Measurements from ENCODE around the gene ACSBG1.

The ACSBG1 gene

GRCh38 chr15:78266229-78266628 lies 31.9 kb upstream of the ACSBG1 start:
- Histone ChIP-seq H3K9me3 (ENCODE audit: control insufficient read depth, low read length) (no peaks in the 10 kb centered on the region), H2AK5ac (ENCODE audit: low read length, severe bottlenecking) (no peak overlapping the region), H3K9ac (ENCODE audit: low read length) (no peak overlapping the region)

DNA sequence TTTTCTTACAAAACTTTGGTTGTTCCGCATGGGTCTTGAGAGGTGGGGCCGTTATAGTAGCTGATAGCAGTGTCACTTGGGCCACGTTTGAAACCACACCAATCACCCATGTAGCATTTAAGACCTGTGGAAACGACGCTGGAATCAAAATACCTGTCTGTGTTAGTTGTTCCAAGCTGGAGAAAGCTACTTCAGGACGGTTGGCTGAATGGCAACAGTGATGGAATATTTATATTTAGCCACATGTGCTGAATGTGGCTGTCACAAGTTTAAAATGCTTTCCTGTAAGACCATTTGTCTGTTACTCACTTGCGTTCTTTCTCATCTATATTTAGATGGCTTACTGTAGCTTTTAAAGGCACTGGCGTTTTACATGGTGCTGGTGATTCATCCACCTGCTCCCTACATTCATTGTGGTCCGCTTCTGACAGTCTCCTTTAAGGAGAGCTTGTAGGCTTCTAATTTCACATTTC lies 31.4 kb upstream of the ACSBG1 start:
- Histone ChIP-seq H4K91ac (ENCODE audit: low read length) (no peak overlapping the region), H3K9ac (ENCODE audit: low read length) (no peak overlapping the region), H3K9me3 (ENCODE audit: control insufficient read depth, low read length) (no peaks in the 10 kb centered on the region), H2BK12ac (ENCODE audit: low read length in 2 of 2) (no peak overlapping the region), H3K18ac (ENCODE audit: low read depth in 1 of 2, low read length in 2 of 2) (no peak overlapping the region), H2BK120ac (ENCODE audit: low read depth, low read length) (no peak overlapping the region), H2AFZ (ENCODE audit: low read depth, low read length) (no peak overlapping the region), H2BK15ac (ENCODE audit: low read depth, poor library complexity, severe bottlenecking) (no peak overlapping the region), H3K27ac (ENCODE audit: low read length, poor library complexity, severe bottlenecking) (no peak overlapping the region), H3K4ac (ENCODE audit: low read depth in 1 of 2, low read length in 2 of 2) (no peak overlapping the region), H3K4me1 (ENCODE audit: control insufficient read depth, insufficient read depth, low read depth, low read length) (no peaks in the 10 kb centered on the region), H2BK5ac (ENCODE audit: low read depth, low read length, poor library complexity, severe bottlenecking) (no peak overlapping the region), H3K27me3 (ENCODE audit: control insufficient read depth in 1 of 2, insufficient read depth in 1 of 2, low read length in 2 of 2) (peaks cover 4 to 5% of the 10 kb centered on the region in 2 experiments), H3K23ac (ENCODE audit: low read length in 2 of 2) (no peak overlapping the region), H3K79me1 (replicated peaks; ENCODE audit: low read length, poor library complexity, severe bottlenecking) (no peaks in the 10 kb centered on the region), H3K4me3 (ENCODE audit: insufficient read depth in 1 of 2, low read depth in 1 of 2, low read length in 2 of 2) (no peak overlapping the region), H3K14ac (ENCODE audit: low read length in 2 of 2) (no peak overlapping the region), H3K4me2 (ENCODE audit: low read length, poor library complexity, severe bottlenecking) (no peak overlapping the region), H4K8ac (ENCODE audit: low read length) (no peak overlapping the region), H3K36me3 (ENCODE audit: control insufficient read depth in 1 of 2, insufficient read depth in 2 of 2, low read depth in 1 of 2, low read length in 2 of 2) (no peaks in the 10 kb centered on the region), H2AK5ac (ENCODE audit: low read length, severe bottlenecking) (no peak overlapping the region)
- peak; percentile 56 for DNase-seq
- WGBS: 73% methylated on average over 6 of the region's 9 CpGs

More at GRCh38 chr15:78266229-78266628, 31.9 kb upstream of the ACSBG1 start:
- DNase-seq: no peak
- no peak overlapping the region for H2BK120ac ChIP-seq (ENCODE audit: low read depth, low read length)
- no peak overlapping the region for H3K4me2 ChIP-seq (ENCODE audit: low read length, poor library complexity, severe bottlenecking)
- no peak overlapping the region for H3K4me3 ChIP-seq (ENCODE audit: insufficient read depth in 1 of 2, low read depth in 1 of 2, low read length in 2 of 2)
- H3K4me1 ChIP-seq (ENCODE audit: control insufficient read depth, insufficient read depth, low read depth, low read length): peaks cover 1% of the 10 kb centered on the region
- H3K18ac ChIP-seq (ENCODE audit: low read depth in 1 of 2, low read length in 2 of 2): no peak overlapping the region
- no peak overlapping the region for H3K14ac ChIP-seq (ENCODE audit: low read length in 2 of 2)
- H2AFZ ChIP-seq (ENCODE audit: low read depth, low read length): no peak overlapping the region
- H3K27ac ChIP-seq (ENCODE audit: low read length, poor library complexity, severe bottlenecking): no peak overlapping the region
- H2BK12ac ChIP-seq (ENCODE audit: low read length in 2 of 2): no peak overlapping the region
- H4K8ac ChIP-seq (ENCODE audit: low read length): no peak overlapping the region
- no peak overlapping the region for H3K23ac ChIP-seq (ENCODE audit: low read length in 2 of 2)
- no peak overlapping the region for H3K4ac ChIP-seq (ENCODE audit: low read depth in 1 of 2, low read length in 2 of 2)
- no peaks in the 10 kb centered on the region for H3K36me3 ChIP-seq (ENCODE audit: control insufficient read depth in 1 of 2, insufficient read depth in 2 of 2, low read depth in 1 of 2, low read length in 2 of 2)
- H4K91ac ChIP-seq (ENCODE audit: low read length): no peak overlapping the region
- H2BK15ac ChIP-seq (ENCODE audit: low read depth, poor library complexity, severe bottlenecking): no peak overlapping the region
- no peaks in the 10 kb centered on the region for H3K79me1 ChIP-seq (replicated peaks; ENCODE audit: low read length, poor library complexity, severe bottlenecking)
- peaks cover 4 to 5% of the 10 kb centered on the region in 2 experiments for H3K27me3 ChIP-seq (ENCODE audit: control insufficient read depth in 1 of 2, insufficient read depth in 1 of 2, low read length in 2 of 2)
- no peak overlapping the region for H2BK5ac ChIP-seq (ENCODE audit: low read depth, low read length, poor library complexity, severe bottlenecking)

GRCh38 chr15:78265137-78265460 lies 30.7 kb upstream of the ACSBG1 start:
- Histone ChIP-seq H3K4me2 (ENCODE audit: low read length, poor library complexity, severe bottlenecking) (no peak overlapping the region), H3K14ac (ENCODE audit: low read length in 2 of 2) (no peak overlapping the region)

GRCh38 chr15:78264304-78265136 lies 30.2 kb upstream of the ACSBG1 start, which contains the start of gene DNAJA4:
DNAJA4 (plus strand) TSS chr15:78264562; CDS start chr15:78264764, 202 bp downstream.
- no peak within 1 kb of the TSS for H3K27ac ChIP-seq (ENCODE audit: low read length, poor library complexity, severe bottlenecking)
- no peak within 1 kb of the TSS for H2BK12ac ChIP-seq (ENCODE audit: low read length in 2 of 2)
- no peak within 1 kb of the TSS for H3K18ac ChIP-seq (ENCODE audit: low read depth in 1 of 2, low read length in 2 of 2)
- WGBS: 80% methylated on average over 93 of the region's 107 CpGs
- no peaks in the 10 kb centered on the region for H3K9me3 ChIP-seq (ENCODE audit: control insufficient read depth, low read length)
- peak within 1 kb of the TSS; percentile 23 for H2BK15ac ChIP-seq (ENCODE audit: low read depth, poor library complexity, severe bottlenecking)
- H2AFZ ChIP-seq (ENCODE audit: low read depth, low read length): no peak within 1 kb of the TSS
- H3K4me3 ChIP-seq (ENCODE audit: insufficient read depth in 1 of 2, low read depth in 1 of 2, low read length in 2 of 2): peak within 1 kb of the TSS in 1 of 2 experiments; percentile 76
- H3K4me1 ChIP-seq (ENCODE audit: control insufficient read depth, insufficient read depth, low read depth, low read length): peaks cover 5% of the 10 kb centered on the region
- H3K79me1 ChIP-seq (replicated peaks; ENCODE audit: low read length, poor library complexity, severe bottlenecking): no peaks in the 10 kb centered on the region
- peaks cover 4 to 5% of the 10 kb centered on the region in 2 experiments for H3K27me3 ChIP-seq (ENCODE audit: control insufficient read depth in 1 of 2, insufficient read depth in 1 of 2, low read length in 2 of 2)
- no peak within 1 kb of the TSS for H3K4ac ChIP-seq (ENCODE audit: low read depth in 1 of 2, low read length in 2 of 2)
- no peak within 1 kb of the TSS for H2BK5ac ChIP-seq (ENCODE audit: low read depth, low read length, poor library complexity, severe bottlenecking)
- H3K9ac ChIP-seq (ENCODE audit: low read length): peak within 1 kb of the TSS; percentile 76
- H2AK5ac ChIP-seq (ENCODE audit: low read length, severe bottlenecking): no peak within 1 kb of the TSS
- H3K36me3 ChIP-seq (ENCODE audit: control insufficient read depth in 1 of 2, insufficient read depth in 2 of 2, low read depth in 1 of 2, low read length in 2 of 2): no peaks in the 10 kb centered on the region
- no peak within 1 kb of the TSS for H3K14ac ChIP-seq (ENCODE audit: low read length in 2 of 2)
- peak within 1 kb of the TSS; percentile 21 for H4K91ac ChIP-seq (ENCODE audit: low read length)
- H4K8ac ChIP-seq (ENCODE audit: low read length): no peak within 1 kb of the TSS
- no peak within 1 kb of the TSS for H3K4me2 ChIP-seq (ENCODE audit: low read length, poor library complexity, severe bottlenecking)
- H3K23ac ChIP-seq (ENCODE audit: low read length in 2 of 2): no peak within 1 kb of the TSS
- H2BK120ac ChIP-seq (ENCODE audit: low read depth, low read length): no peak within 1 kb of the TSS
- DNase-seq: no peak

More at GRCh38 chr15:78265137-78265460, 30.7 kb upstream of the ACSBG1 start:
- 89% methylated on average over 12 of the region's 12 CpGs for WGBS
- peaks cover 4% of the 10 kb centered on the region for H3K4me1 ChIP-seq (ENCODE audit: control insufficient read depth, insufficient read depth, low read depth, low read length)
- no peak overlapping the region for H3K27ac ChIP-seq (ENCODE audit: low read length, poor library complexity, severe bottlenecking)
- no peak overlapping the region for H3K18ac ChIP-seq (ENCODE audit: low read depth in 1 of 2, low read length in 2 of 2)
- peak overlapping the region; percentile 23 for H2BK15ac ChIP-seq (ENCODE audit: low read depth, poor library complexity, severe bottlenecking)
- H2AFZ ChIP-seq (ENCODE audit: low read depth, low read length): no peak overlapping the region
- no peaks in the 10 kb centered on the region for H3K9me3 ChIP-seq (ENCODE audit: control insufficient read depth, low read length)
- H3K4me3 ChIP-seq (ENCODE audit: insufficient read depth in 1 of 2, low read depth in 1 of 2, low read length in 2 of 2): peak overlapping the region in 1 of 2 experiments; percentile 76
- H3K36me3 ChIP-seq (ENCODE audit: control insufficient read depth in 1 of 2, insufficient read depth in 2 of 2, low read depth in 1 of 2, low read length in 2 of 2): no peaks in the 10 kb centered on the region
- H2BK12ac ChIP-seq (ENCODE audit: low read length in 2 of 2): no peak overlapping the region
- H2BK5ac ChIP-seq (ENCODE audit: low read depth, low read length, poor library complexity, severe bottlenecking): no peak overlapping the region
- no peak overlapping the region for H2AK5ac ChIP-seq (ENCODE audit: low read length, severe bottlenecking)
- H2BK120ac ChIP-seq (ENCODE audit: low read depth, low read length): no peak overlapping the region
- H3K9ac ChIP-seq (ENCODE audit: low read length): peak overlapping the region; percentile 76
- DNase-seq: no peak
- no peak overlapping the region for H4K8ac ChIP-seq (ENCODE audit: low read length)
- H3K4ac ChIP-seq (ENCODE audit: low read depth in 1 of 2, low read length in 2 of 2): no peak overlapping the region
- H3K27me3 ChIP-seq (ENCODE audit: control insufficient read depth in 1 of 2, insufficient read depth in 1 of 2, low read length in 2 of 2): peaks cover 4 to 5% of the 10 kb centered on the region in 2 experiments
- H3K23ac ChIP-seq (ENCODE audit: low read length in 2 of 2): no peak overlapping the region
- H4K91ac ChIP-seq (ENCODE audit: low read length): peak overlapping the region; percentile 21
- no peaks in the 10 kb centered on the region for H3K79me1 ChIP-seq (replicated peaks; ENCODE audit: low read length, poor library complexity, severe bottlenecking)
